ENCODE data around the gene FGF8. TPM values are rescaled to one million over a fixed set of nuclear protein-coding genes. Genes with fewer than 3 reads are reported as not detected.

Gene FGF8
- total and polyA plus RNA-seq, 2 experiments from 2014 or later = not detected

- H3K9ac ChIP-seq = no peak overlapping the region
- no peak overlapping the region for H3K4me3 ChIP-seq
- no peaks in the 10 kb centered on the region for H4K20me1 ChIP-seq (ENCODE audit: insufficient read depth)
- DNase-seq = no peak
- no peak overlapping the region for H3K4me2 ChIP-seq (ENCODE audit: unreplicated experiment)
- in situ Hi-C loops (cut with MboI) = loop anchor here (25.0 kb wide), 1 partner anchor 585 kb away; no protein-coding TSS in a partner anchor
- TF ChIP-seq EZH2phosphoT487 (IDR thresholded peaks at IDR 0.05; ENCODE audit: insufficient read depth, low read depth) = no peak
- TF ChIP-seq EZH2 (IDR thresholded peaks at IDR 0.05; ENCODE audit: insufficient read depth, poor library complexity, severe bottlenecking) = no peak
- WGBS, 2 experiments (ENCODE audit: low coverage in 1 of 2, low lambda C conversion rate in 2 of 2, missing lambda C conversion rate in 2 of 2) = 65% methylated on average over 6 of the region's 6 CpGs
- no peak overlapping the region for H3K27ac ChIP-seq
- no peaks in the 10 kb centered on the region for H3K9me3 ChIP-seq (ENCODE audit: low read depth)
- H3K27me3 ChIP-seq (replicated peaks; ENCODE audit: insufficient read depth) = peaks cover 42% of the 10 kb centered on the region
- H3K4me1 ChIP-seq (ENCODE audit: insufficient read depth) = no peaks in the 10 kb centered on the region
- no peaks in the 10 kb centered on the region for H3K79me2 ChIP-seq (ENCODE audit: insufficient read depth)
- no peaks in the 10 kb centered on the region for H3K36me3 ChIP-seq (ENCODE audit: low read depth)
- no peak overlapping the region for H2AFZ ChIP-seq
- no peaks in the 10 kb centered on the region for H3K9me2 ChIP-seq (ENCODE audit: insufficient read depth)
- H3F3A ChIP-seq (ENCODE audit: insufficient read depth) = no peaks in the 10 kb centered on the region
These were observed 3.7 kb downstream of the FGF8 start for GRCh38 chr10:101772017-101772894.

- H3K4me3 ChIP-seq = no peak overlapping the region
- no peaks in the 10 kb centered on the region for H3F3A ChIP-seq (ENCODE audit: insufficient read depth)
- H3K27me3 ChIP-seq (replicated peaks; ENCODE audit: insufficient read depth) = peaks cover 42% of the 10 kb centered on the region
- in situ Hi-C loops (cut with MboI) = loop anchor here (25.0 kb wide), 1 partner anchor 584 kb away; no protein-coding TSS in a partner anchor
- TF ChIP-seq EZH2 (IDR thresholded peaks at IDR 0.05; ENCODE audit: insufficient read depth, poor library complexity, severe bottlenecking) = peak; percentile 50
- no peak for TF ChIP-seq EZH2phosphoT487 (IDR thresholded peaks at IDR 0.05; ENCODE audit: insufficient read depth, low read depth)
- no peak overlapping the region for H3K9ac ChIP-seq
- H3K4me2 ChIP-seq (ENCODE audit: unreplicated experiment) = no peak overlapping the region
- no peaks in the 10 kb centered on the region for H3K79me2 ChIP-seq (ENCODE audit: insufficient read depth)
- H4K20me1 ChIP-seq (ENCODE audit: insufficient read depth) = no peaks in the 10 kb centered on the region
- H3K27ac ChIP-seq = no peak overlapping the region
- 79 to 90% methylated on average over 10 of the region's 10 CpGs for WGBS, 2 experiments (ENCODE audit: low coverage in 1 of 2, low lambda C conversion rate in 2 of 2, missing lambda C conversion rate in 2 of 2)
- H3K9me2 ChIP-seq (ENCODE audit: insufficient read depth) = no peaks in the 10 kb centered on the region
- DNase-seq = no peak
- H3K4me1 ChIP-seq (ENCODE audit: insufficient read depth) = no peaks in the 10 kb centered on the region
- no peaks in the 10 kb centered on the region for H3K36me3 ChIP-seq (ENCODE audit: low read depth)
- H2AFZ ChIP-seq = no peak overlapping the region
- H3K9me3 ChIP-seq (ENCODE audit: low read depth) = no peaks in the 10 kb centered on the region
These were observed 4.5 kb downstream of the FGF8 start for GRCh38 chr10:101771380-101771779.

- WGBS, 2 experiments (ENCODE audit: low coverage in 1 of 2, low lambda C conversion rate in 2 of 2, missing lambda C conversion rate in 2 of 2) = 70 to 71% methylated on average over 33 to 40 of the region's 41 CpGs
- Histone ChIP-seq H3K9me3 (ENCODE audit: low read depth) (no peaks in the 10 kb centered on the region), H2AFZ (no peak overlapping the region), H3K9ac (no peak overlapping the region), H3K79me2 (ENCODE audit: insufficient read depth) (no peaks in the 10 kb centered on the region), H3K27me3 (replicated peaks; ENCODE audit: insufficient read depth) (peaks cover 46% of the 10 kb centered on the region), H3F3A (ENCODE audit: insufficient read depth) (no peaks in the 10 kb centered on the region), H3K27ac (no peak overlapping the region), H3K4me3 (no peak overlapping the region), H3K4me1 (ENCODE audit: insufficient read depth) (no peaks in the 10 kb centered on the region), H3K4me2 (ENCODE audit: unreplicated experiment) (no peak overlapping the region), H3K36me3 (ENCODE audit: low read depth) (no peaks in the 10 kb centered on the region), H3K9me2 (ENCODE audit: insufficient read depth) (no peaks in the 10 kb centered on the region), H4K20me1 (ENCODE audit: insufficient read depth) (no peaks in the 10 kb centered on the region)
- DNase-seq = no peak
- in situ Hi-C loops (cut with MboI) = loop anchor here (25.0 kb wide), 1 partner anchor 583 kb away; no protein-coding TSS in a partner anchor
- TF ChIP-seq EZH2 (IDR thresholded peaks at IDR 0.05; ENCODE audit: insufficient read depth, poor library complexity, severe bottlenecking) (no peak), EZH2phosphoT487 (IDR thresholded peaks at IDR 0.05; ENCODE audit: insufficient read depth, low read depth) (no peak)
These were observed 5.3 kb downstream of the FGF8 start for GRCh38 chr10:101770331-101771215.

GRCh38 chr10:101769541-101770180, 6.3 kb downstream of the FGF8 start:
- Histone ChIP-seq H3K79me2 (ENCODE audit: insufficient read depth) (no peaks in the 10 kb centered on the region), H3K4me2 (ENCODE audit: unreplicated experiment) (no peak overlapping the region), H3K4me1 (ENCODE audit: insufficient read depth) (no peaks in the 10 kb centered on the region), H3K27ac (no peak overlapping the region), H3K27me3 (replicated peaks; ENCODE audit: insufficient read depth) (peaks cover 44% of the 10 kb centered on the region), H3F3A (ENCODE audit: insufficient read depth) (no peaks in the 10 kb centered on the region), H4K20me1 (ENCODE audit: insufficient read depth) (no peaks in the 10 kb centered on the region), H3K9ac (no peak overlapping the region), H2AFZ (no peak overlapping the region), H3K9me3 (ENCODE audit: low read depth) (no peaks in the 10 kb centered on the region), H3K36me3 (ENCODE audit: low read depth) (no peaks in the 10 kb centered on the region), H3K4me3 (no peak overlapping the region), H3K9me2 (ENCODE audit: insufficient read depth) (no peaks in the 10 kb centered on the region)
- WGBS, 2 experiments (ENCODE audit: low coverage in 1 of 2, low lambda C conversion rate in 2 of 2, missing lambda C conversion rate in 2 of 2) = 65 to 69% methylated on average over 5 of the region's 5 CpGs
- DNase-seq = no peak
- in situ Hi-C loops (cut with MboI) = loop anchor here (25.0 kb wide), 1 partner anchor 582 kb away; no protein-coding TSS in a partner anchor
- TF ChIP-seq EZH2 (IDR thresholded peaks at IDR 0.05; ENCODE audit: insufficient read depth, poor library complexity, severe bottlenecking) = no peak
- no peak for TF ChIP-seq EZH2phosphoT487 (IDR thresholded peaks at IDR 0.05; ENCODE audit: insufficient read depth, low read depth)
